ENCODE measurements around the gene HEMGN.

- no peak for TF ChIP-seq POLR2A (IDR thresholded peaks at IDR 0.05)
- TF ChIP-seq CTCF (IDR thresholded peaks at IDR 0.05) = no peak
- no peak for TF ChIP-seq POLR2AphosphoS5 (IDR thresholded peaks at IDR 0.05)
Measured at GRCh38 chr9:97907046-97907445, 30.9 kb downstream of the HEMGN start.
